K562 (cell line): Measurements from ENCODE around the gene ARHGAP25. TPM values are rescaled to one million over a fixed set of nuclear protein-coding genes. Genes with fewer than 3 reads are reported as not detected.

Experiments
- ARID1B ChIP-seq: fragments of 450-650 bp; IDR thresholded peaks from 2 replicates; pipeline ENCODE4 v1.6.1; 2016; ENCODE audit warnings: antibody characterized with exemption, mild to moderate bottlenecking, inconsistent platforms
- DPF2 ChIP-seq: fragments of 450-650 bp; IDR thresholded peaks from 2 replicates; pipeline ENCODE4 v1.6.1; 2016
- EHMT2 ChIP-seq: fragments of 450-650 bp; IDR thresholded peaks from 2 replicates; pipeline ENCODE4 v1.6.1; 2018; ENCODE audit warnings: antibody characterized with exemption
- MGA ChIP-seq: fragments of 450-650 bp; IDR thresholded peaks from 2 replicates; pipeline ENCODE4 v1.6.1; 2016; ENCODE audit warnings: mild to moderate bottlenecking, moderate library complexity
- NCOA6 ChIP-seq: fragments of 450-650 bp; IDR thresholded peaks from 2 replicates; pipeline ENCODE4 v1.6.1; 2017; ENCODE audit warnings: mild to moderate bottlenecking
- NRF1 ChIP-seq, 2 experiments: fragments of 450-650 bp; IDR thresholded peaks in 1 of 2; conservative IDR thresholded peaks in 1 of 2; 2 replicates each; pipeline ENCODE4 v1.6.1; 2014; ENCODE audit warnings: mild to moderate bottlenecking in 2 of 2
- PCBP1 ChIP-seq: fragments of 200-400 bp; formaldehyde crosslinking; IDR thresholded peaks from 2 replicates; pipeline ENCODE4 v1.6.1; 2018; ENCODE audit warnings: mild to moderate bottlenecking, low read depth, low read length; ENCODE audit not compliant: poor library complexity, severe bottlenecking
- SFPQ ChIP-seq: fragments of 200-400 bp; formaldehyde crosslinking; IDR thresholded peaks from 2 replicates; pipeline ENCODE4 v1.6.1; 2017; ENCODE audit warnings: mild to moderate bottlenecking, low read depth, low read length, moderate library complexity
- TBL1XR1 ChIP-seq, 2 experiments: IDR thresholded peaks; 2 replicates each; pipeline ENCODE4 v1.6.1; 2012; ENCODE audit warnings: improper control_type of control experiment in 2 of 2, low read length in 2 of 2, mild to moderate bottlenecking in 1 of 2
- ZBTB11 ChIP-seq, 3 experiments: fragments of 200-800 bp in 1 of 3; fragments of 250-450 bp in 1 of 3; fragments of 450-650 bp in 1 of 3; sonication (Bioruptor Pico) in 1 of 3; sonication (Bioruptor generic) in 1 of 3; formaldehyde crosslinking in 1 of 3; IDR thresholded peaks; 2 replicates each; pipeline versions ENCODE4 v1.6.1 to v1.8.0; 2016 to 2022; ENCODE audit warnings: mild to moderate bottlenecking in 2 of 3, missing genetic modification characterization in 2 of 3, missing compliant biosample characterization in 1 of 3, moderate library complexity in 1 of 3
- ZNF436 ChIP-seq: fragments of 250-450, 450-650 bp; sonication (Bioruptor Pico); formaldehyde crosslinking; IDR thresholded peaks from 2 replicates; pipeline ENCODE4 v1.7.0; 2020; ENCODE audit warnings: mild to moderate bottlenecking
- polyA plus RNA-seq, 8 experiments: library from polyadenylated mRNA; depleted of rRNA in 4 of 8; stranded (reverse) in 5 of 8; unstranded in 3 of 8; fragments of >200 nt; fragmentation: Nextera tagmentation in 2 of 8; fragmentation: Illumina TruSeq in 1 of 8; extraction: Ambion mirVana in 2 of 8; extraction: Trizol in 1 of 8; gene quantifications; 2 replicates each; pipeline versions ENCODE4 v1.2.1 to v1.2.3, GENCODE V29; 2011 to 2014; ENCODE audit warnings: inconsistent platforms in 1 of 8, missing spikeins in 1 of 8
- total RNA-seq, 7 experiments: library from RNA; depleted of rRNA in 6 of 7; stranded (reverse); fragments of >200 nt in 6 of 7; fragmentation: Illumina TruSeq in 2 of 7; extraction: Trizol in 2 of 7; gene quantifications; 2 replicates each; pipeline versions ENCODE4 v1.2.1 to v1.2.3, GENCODE V29; 2011 to 2021; ENCODE audit warnings: low replicate concordance in 1 of 7

ARHGAP25 gene
- total and polyA plus RNA-seq, 9 of the 15 experiments (the other 6 are each of a cell fraction or from before 2014, with no cell fraction given) = 4.9 to 14.8 (median 10.7) TPM

GRCh38 chr2:68766376-68766845 is 31.8 kb downstream of the ARHGAP25 start (continued):
- 0 out of 6 replicates have a peak, but pooled peaks of 1 of the 3 experiments have one; percentile 25 for TF ChIP-seq ZBTB11 (CRISPR knock-in tag; IDR thresholded peaks at IDR 0.05)
- no peak for TF ChIP-seq SFPQ
- TF ChIP-seq ARID1B = peak; percentile 53
- no peak for TF ChIP-seq PCBP1
- TF ChIP-seq NCOA6 = no peak
- TF ChIP-seq NRF1 (conservative IDR thresholded peaks at IDR 0.05 in 1 of 2, IDR thresholded peaks at IDR 0.05 in 1 of 2) = no peak
- TF ChIP-seq ZNF436 = no peak
- TF ChIP-seq DPF2 = peak; percentile 74
- no peak for TF ChIP-seq TBL1XR1 (IDR thresholded peaks at IDR 0.05; ENCODE audit: low read length in 2 of 2)
- TF ChIP-seq EHMT2 = 0 out of 2 replicates have a peak, but pooled peaks have one; percentile 37
- peak; percentile 75 for TF ChIP-seq MGA
